Measurements from ENCODE around the gene BTBD3. TPM values are rescaled to one million over a fixed set of nuclear protein-coding genes. Genes with fewer than 3 reads are reported as not detected.

The BTBD3 gene
- total RNA-seq, 1 experiment from 2014 or later: 21.6 TPM

DNA sequence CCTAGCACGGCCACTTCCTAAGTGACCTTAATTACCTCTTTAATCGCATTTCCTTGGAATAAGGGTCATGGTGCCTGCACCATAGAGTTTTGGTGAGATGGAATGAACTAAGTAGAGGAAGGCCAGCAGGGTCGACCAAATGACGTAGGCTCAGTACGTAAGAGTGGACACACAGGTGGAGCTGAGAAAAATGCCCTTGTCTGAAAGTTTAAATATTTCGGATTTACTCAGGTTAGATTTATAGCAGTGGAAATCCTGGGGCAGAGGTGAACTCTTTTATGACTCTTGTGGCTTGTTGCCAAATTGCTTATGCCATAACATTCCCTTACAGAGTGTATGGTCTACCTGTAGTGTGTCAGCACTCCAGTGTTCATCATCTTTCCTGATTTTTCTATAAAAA lies 23.6 kb upstream of the BTBD3 start:
- no peaks in the 10 kb centered on the region for H3K9me2 ChIP-seq (replicated peaks; ENCODE audit: low read length)
- H3K4me2 ChIP-seq (ENCODE audit: low read length): peak overlapping the region; percentile 96
- no peak overlapping the region for H3K9ac ChIP-seq (ENCODE audit: low read length)
- H3K36me3 ChIP-seq (ENCODE audit: low read depth, low read length): no peaks in the 10 kb centered on the region
- no peak overlapping the region for H2AFZ ChIP-seq (ENCODE audit: low read length)
- H3F3A ChIP-seq (ENCODE audit: low read length, unreplicated experiment): no peaks in the 10 kb centered on the region
- DNase-seq (peak; percentile 79), ATAC-seq (no peak)
- TF ChIP-seq EZH2phosphoT487 (IDR thresholded peaks at IDR 0.05; ENCODE audit: borderline replicate concordance, low read length) (no peak), EZH2 (IDR thresholded peaks at IDR 0.05; ENCODE audit: low read length, unreplicated experiment) (no peak)
- TF ChIP-seq, protein P1, sequence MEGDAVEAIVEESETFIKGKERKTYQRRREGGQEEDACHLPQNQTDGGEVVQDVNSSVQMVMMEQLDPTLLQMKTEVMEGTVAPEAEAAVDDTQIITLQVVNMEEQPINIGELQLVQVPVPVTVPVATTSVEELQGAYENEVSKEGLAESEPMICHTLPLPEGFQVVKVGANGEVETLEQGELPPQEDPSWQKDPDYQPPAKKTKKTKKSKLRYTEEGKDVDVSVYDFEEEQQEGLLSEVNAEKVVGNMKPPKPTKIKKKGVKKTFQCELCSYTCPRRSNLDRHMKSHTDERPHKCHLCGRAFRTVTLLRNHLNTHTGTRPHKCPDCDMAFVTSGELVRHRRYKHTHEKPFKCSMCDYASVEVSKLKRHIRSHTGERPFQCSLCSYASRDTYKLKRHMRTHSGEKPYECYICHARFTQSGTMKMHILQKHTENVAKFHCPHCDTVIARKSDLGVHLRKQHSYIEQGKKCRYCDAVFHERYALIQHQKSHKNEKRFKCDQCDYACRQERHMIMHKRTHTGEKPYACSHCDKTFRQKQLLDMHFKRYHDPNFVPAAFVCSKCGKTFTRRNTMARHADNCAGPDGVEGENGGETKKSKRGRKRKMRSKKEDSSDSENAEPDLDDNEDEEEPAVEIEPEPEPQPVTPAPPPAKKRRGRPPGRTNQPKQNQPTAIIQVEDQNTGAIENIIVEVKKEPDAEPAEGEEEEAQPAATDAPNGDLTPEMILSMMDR (conservative IDR thresholded peaks at IDR 0.05; ENCODE audit: low read depth, low read length): no peak
- no peaks in the 10 kb centered on the region for H3K27me3 ChIP-seq (ENCODE audit: low read length)
- H3K79me2 ChIP-seq (ENCODE audit: low read length): peaks cover 79% of the 10 kb centered on the region
- peaks cover 14% of the 10 kb centered on the region; the same call in 1 of the 2 replicates for H4K20me1 ChIP-seq (ENCODE audit: low read length)
- intact Hi-C loops (cut with micrococcal nuclease): loop anchor here (5.0 kb wide), 1 partner anchor 82 kb away; no protein-coding TSS in a partner anchor
- no TSS peak for BruUV-seq (replicated peaks)
- no peak overlapping the region for H3K4me3 ChIP-seq (ENCODE audit: low read length)
- H3K9me3 ChIP-seq (ENCODE audit: low read length): no peaks in the 10 kb centered on the region
- H3K27ac ChIP-seq (ENCODE audit: low read length): no peak overlapping the region
- ChIA-PET POLR2A (ENCODE audit: unreplicated experiment) (no interaction called here), CTCF (no interaction called here)
- H3K4me1 ChIP-seq (ENCODE audit: insufficient read depth, low read length): peaks cover 24% of the 10 kb centered on the region

DNA sequence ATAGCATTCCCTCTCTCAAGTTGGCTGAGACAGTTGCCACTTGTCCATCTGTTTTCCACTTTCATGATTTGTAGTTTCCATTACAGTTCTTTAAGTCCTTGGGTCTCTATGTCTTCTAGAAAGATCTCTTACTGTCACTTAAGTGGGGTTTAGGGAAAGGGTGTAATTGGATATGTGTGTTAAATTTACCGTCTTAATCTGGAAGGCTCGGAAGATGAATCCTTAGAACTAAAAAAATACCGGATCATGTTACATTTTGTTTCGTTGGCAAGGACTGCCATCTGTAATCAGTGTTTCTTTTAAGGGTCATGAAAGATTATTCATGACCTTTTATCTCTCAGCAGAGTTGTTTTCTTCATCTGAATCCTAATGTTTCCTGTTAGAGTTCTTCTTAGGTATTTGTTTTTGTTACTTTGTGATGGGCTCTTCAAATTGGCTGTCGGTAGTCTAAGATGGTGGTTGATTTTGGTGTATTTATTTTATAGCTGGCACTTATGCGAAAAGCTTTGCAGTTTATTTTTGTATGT lies 21.8 kb upstream of the BTBD3 start:
- intact Hi-C loops (cut with micrococcal nuclease): no loop called here
- ChIA-PET POLR2A (ENCODE audit: unreplicated experiment) (no interaction called here), CTCF (no interaction called here)
- no peaks in the 10 kb centered on the region for H3K9me3 ChIP-seq (ENCODE audit: low read length)
- H3K79me2 ChIP-seq (ENCODE audit: low read length): peaks cover 94% of the 10 kb centered on the region
- no peaks in the 10 kb centered on the region for H3K27me3 ChIP-seq (ENCODE audit: low read length)
- no TSS peak for BruUV-seq (replicated peaks)
- no peak for DNase-seq
- no peaks in the 10 kb centered on the region for H3K9me2 ChIP-seq (replicated peaks; ENCODE audit: low read length)
- no peak for TF ChIP-seq EZH2phosphoT487 (IDR thresholded peaks at IDR 0.05; ENCODE audit: borderline replicate concordance, low read length)
- TF ChIP-seq, protein P1 (conservative IDR thresholded peaks at IDR 0.05; ENCODE audit: low read depth, low read length): no peak
- H3K4me2 ChIP-seq (ENCODE audit: low read length): no peak overlapping the region
- no peak overlapping the region for H3K9ac ChIP-seq (ENCODE audit: low read length)
- ATAC-seq: no peak
- H3F3A ChIP-seq (ENCODE audit: low read length, unreplicated experiment): no peaks in the 10 kb centered on the region
- no peak overlapping the region for H2AFZ ChIP-seq (ENCODE audit: low read length)
- H3K27ac ChIP-seq (ENCODE audit: low read length): no peak overlapping the region
- no peaks in the 10 kb centered on the region for H3K36me3 ChIP-seq (ENCODE audit: low read depth, low read length)
- no peak overlapping the region for H3K4me3 ChIP-seq (ENCODE audit: low read length)
- peaks cover 14% of the 10 kb centered on the region; the same call in 1 of the 2 replicates for H4K20me1 ChIP-seq (ENCODE audit: low read length)
- H3K4me1 ChIP-seq (ENCODE audit: insufficient read depth, low read length): peaks cover 22% of the 10 kb centered on the region

DNA sequence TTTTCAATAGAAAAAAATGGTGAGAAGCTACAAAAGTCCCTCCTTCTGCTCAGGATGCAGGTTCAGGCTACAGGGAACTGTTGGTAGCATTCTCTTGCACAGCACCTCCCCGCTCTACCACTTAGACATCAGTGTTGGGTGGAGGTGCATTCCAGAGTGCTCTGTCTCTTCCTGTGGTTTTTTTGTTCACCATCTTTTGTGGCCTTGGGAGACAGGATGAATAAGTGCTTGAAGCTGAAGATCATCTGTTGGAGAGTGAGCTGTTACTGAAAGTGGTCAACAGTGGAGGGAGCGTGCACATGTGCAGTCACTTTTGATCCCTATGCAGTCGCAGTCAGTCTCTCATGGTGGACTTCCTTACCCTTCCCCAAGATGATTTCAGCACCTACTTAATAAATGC lies 16.6 kb upstream of the BTBD3 start:
- H3K9me3 ChIP-seq (ENCODE audit: low read length): no peaks in the 10 kb centered on the region
- H3K79me2 ChIP-seq (ENCODE audit: low read length): peaks cover 88% of the 10 kb centered on the region
- H2AFZ ChIP-seq (ENCODE audit: low read length): no peak overlapping the region
- TF ChIP-seq EZH2phosphoT487 (IDR thresholded peaks at IDR 0.05; ENCODE audit: borderline replicate concordance, low read length) (no peak), EZH2 (IDR thresholded peaks at IDR 0.05; ENCODE audit: low read length, unreplicated experiment) (no peak)
- TF ChIP-seq, protein P1 (conservative IDR thresholded peaks at IDR 0.05; ENCODE audit: low read depth, low read length): no peak
- no peak overlapping the region for H3K4me3 ChIP-seq (ENCODE audit: low read length)
- H3K9ac ChIP-seq (ENCODE audit: low read length): no peak overlapping the region
- intact Hi-C loops (cut with micrococcal nuclease): loop anchor here (10.0 kb wide), 1 partner anchor 216 kb away; no protein-coding TSS in a partner anchor
- no TSS peak for BruUV-seq (replicated peaks)
- H3K4me2 ChIP-seq (ENCODE audit: low read length): peak overlapping the region; percentile 70
- H3K27me3 ChIP-seq (ENCODE audit: low read length): no peaks in the 10 kb centered on the region
- H3K27ac ChIP-seq (ENCODE audit: low read length): peak overlapping the region; percentile 40
- DNase-seq (peak; percentile 88), ATAC-seq (peak; percentile 88)
- no peaks in the 10 kb centered on the region for H3K9me2 ChIP-seq (replicated peaks; ENCODE audit: low read length)
- ChIA-PET CTCF (interaction anchor here (0.6 kb wide), 1 partner anchor 9 kb away, joined by 4 read pairs; no protein-coding TSS in a partner anchor), POLR2A (ENCODE audit: unreplicated experiment) (no interaction called here)
- H3K36me3 ChIP-seq (ENCODE audit: low read depth, low read length): no peaks in the 10 kb centered on the region
- no peaks in the 10 kb centered on the region for H3F3A ChIP-seq (ENCODE audit: low read length, unreplicated experiment)
- peaks cover 4% of the 10 kb centered on the region; the same call in 1 of the 2 replicates for H4K20me1 ChIP-seq (ENCODE audit: low read length)
- H3K4me1 ChIP-seq (ENCODE audit: insufficient read depth, low read length): peaks cover 33% of the 10 kb centered on the region
